Measurements from ENCODE around the gene CSAD.
"Not testable (repeated sequence)": the region's sequence is repeated elsewhere in the genome, so short reads cannot be mapped to it uniquely, and the experiment has no call there.

Gene CSAD

DNA sequence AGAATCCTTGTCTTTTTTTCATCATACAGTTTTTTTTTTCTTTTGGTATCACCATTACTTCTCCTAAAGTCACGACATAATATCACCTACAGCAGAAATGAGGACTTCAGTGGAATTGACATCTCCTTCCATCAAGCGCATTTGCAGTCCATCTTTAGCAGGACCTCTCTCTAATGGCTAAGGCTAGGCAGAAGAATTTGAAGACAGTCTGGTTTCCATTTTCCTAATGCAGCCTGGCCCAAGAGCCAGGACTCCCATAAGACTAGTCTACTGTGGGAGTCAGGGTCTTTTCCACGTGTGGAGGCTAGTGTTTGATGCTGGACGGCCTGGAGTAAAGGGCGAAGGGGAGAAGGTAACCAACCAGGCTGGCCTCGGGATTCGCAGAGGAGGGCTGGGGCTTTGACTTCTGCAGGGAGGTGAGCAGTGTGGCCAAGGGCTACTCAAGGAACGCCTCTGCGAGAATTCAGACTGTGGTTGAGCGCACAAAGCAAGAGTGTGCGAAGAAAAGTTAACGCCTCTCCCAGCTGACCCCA is 972 bp downstream of the CSAD start:
- no peak for DNase-seq (ENCODE audit: low read depth in 2 of 2)

DNA sequence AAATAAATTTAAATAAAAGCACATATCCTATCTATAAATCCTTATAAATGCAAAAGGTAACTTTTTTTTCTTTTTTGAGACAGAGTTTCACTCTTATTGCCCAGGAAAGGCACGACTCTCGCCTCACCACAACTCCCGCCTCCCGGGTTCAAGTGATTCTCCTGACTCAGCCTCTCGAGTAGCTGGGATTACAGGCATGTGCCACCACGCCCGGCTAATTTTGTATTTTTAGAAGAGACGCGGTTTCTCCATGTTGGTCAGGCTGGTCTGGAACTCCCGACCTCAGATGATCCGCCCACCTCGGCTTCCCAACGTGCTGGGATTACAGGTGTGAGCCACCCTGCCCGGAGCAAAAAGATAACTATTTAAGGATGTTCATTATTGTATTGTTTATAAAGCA is 1.9 kb downstream of the CSAD start:
- not testable (repeated sequence) for DNase-seq (ENCODE audit: low read depth in 2 of 2)

DNA sequence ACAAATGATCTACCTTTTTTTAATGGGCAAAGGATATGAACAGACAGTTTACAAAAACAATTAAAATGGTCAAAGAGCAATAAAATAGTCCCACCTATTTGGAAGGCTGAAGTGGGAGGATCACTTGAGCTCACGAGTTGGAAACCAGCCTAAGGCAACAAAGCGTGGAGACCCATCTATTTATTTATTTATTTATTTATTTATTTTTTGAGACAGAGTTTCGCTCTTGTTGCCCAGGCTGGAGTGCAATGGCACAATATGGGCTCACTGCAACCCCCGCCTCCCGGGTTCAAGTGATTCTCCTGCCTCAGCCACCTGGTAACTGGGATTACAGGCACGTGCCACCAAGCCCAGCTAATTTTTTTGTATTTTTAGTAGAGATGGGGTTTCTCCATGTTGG is 3.3 kb downstream of the CSAD start:
- DNase-seq (ENCODE audit: low read depth in 2 of 2): not testable (repeated sequence)

DNA sequence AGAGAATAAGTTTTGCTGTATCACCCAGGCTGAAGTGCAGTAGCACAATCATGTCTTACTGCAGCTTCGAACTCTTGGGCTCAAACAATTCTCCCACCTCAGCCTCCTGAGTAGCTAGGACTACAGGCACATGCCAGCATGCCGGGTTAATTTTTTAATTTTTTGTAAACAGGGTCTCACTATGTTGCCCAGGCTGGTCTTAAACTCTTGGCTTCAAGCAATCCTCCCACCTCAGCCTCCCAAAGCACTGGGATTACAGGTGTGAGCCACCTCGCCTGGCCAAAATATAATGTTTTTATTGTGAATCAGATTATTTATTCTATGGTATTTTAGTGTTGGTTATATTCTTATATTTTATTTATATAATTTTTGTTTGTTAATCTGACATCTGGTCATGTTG is 4.0 kb downstream of the CSAD start:
- no peak for DNase-seq (ENCODE audit: low read depth in 2 of 2)

DNA sequence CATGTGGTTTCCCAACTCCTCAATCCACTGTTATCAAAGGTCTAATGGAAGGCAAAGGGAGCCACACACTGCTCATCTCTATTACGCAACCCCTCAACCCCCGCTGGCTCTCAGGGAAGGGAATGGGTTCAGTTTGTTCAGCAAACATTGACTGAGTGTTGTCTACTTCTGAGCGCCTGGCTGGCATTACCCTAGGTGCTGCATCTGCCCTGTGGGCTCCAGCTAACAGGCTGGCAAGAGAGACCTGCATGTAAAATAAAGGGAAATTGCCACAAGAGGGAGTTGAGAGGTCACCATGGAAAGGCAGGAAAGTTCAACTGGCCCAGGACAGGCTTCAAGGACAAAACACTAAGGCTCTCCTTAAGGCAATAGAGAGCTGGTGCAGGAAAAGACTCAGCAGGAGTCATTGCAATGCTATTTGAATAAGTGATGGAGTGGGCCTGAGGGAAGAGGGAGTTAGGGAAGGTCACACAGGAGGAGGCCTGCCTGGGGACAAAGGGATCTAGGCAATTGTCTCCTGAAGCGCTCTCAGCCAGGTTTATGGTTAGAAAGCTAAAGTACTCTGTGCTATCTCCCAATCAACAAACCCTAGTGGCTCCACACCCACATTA is 5.7 kb downstream of the CSAD start:
- no peak for DNase-seq (ENCODE audit: low read depth in 2 of 2)

DNA sequence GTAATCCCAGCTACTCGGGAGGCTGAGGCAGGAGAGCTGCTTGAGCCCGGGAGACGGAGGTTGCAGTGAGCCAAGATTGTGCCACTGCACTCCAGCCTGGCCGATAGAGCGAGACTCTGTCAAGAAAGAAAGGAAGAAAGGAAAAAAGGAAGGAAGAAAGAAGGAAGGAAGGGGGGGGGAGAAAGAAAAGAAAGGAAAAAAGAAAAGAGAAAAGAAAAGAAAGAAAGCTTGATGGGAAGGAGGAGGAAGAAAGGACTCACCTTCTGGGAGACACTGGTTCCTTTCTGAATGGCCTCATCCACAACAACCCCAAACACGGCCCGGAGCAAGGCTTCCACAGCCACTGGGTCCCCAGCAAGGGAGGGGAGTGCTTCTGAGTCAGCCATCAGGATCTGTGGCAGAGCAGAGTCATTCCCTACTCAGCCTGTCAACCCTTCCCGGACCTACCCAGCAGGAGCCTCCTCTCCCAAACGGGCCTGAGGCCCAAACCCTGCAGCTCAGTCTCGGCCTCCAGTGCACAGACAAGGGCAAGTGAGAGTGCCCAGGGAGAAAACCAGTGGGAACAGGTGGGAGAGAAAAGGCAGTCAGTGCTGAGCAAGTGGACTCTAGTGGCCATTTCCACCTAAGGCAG is 7.5 kb downstream of the CSAD start:
- no peak for DNase-seq (ENCODE audit: low read depth in 2 of 2)

DNA sequence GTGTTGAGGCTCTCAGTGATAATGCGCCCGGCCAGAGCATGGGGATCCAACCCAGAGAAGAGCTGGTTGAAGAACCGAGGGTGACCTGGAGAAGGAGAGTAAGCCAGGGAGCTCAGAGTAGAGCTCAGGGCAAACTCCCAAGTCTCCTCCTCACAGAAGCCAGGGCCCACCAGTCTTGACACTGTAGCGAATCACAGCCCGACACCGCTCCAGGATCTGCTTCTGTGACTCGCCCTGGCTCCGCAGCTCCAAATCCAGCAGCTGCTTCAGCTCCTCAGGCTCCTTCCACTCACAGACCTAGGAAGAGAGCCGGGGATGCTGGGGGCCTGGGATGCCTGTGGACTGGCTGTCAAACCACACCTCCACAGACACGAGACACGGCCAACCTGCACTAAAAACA is 8.4 kb downstream of the CSAD start:
- DNase-seq (ENCODE audit: low read depth in 2 of 2): no peak

DNA sequence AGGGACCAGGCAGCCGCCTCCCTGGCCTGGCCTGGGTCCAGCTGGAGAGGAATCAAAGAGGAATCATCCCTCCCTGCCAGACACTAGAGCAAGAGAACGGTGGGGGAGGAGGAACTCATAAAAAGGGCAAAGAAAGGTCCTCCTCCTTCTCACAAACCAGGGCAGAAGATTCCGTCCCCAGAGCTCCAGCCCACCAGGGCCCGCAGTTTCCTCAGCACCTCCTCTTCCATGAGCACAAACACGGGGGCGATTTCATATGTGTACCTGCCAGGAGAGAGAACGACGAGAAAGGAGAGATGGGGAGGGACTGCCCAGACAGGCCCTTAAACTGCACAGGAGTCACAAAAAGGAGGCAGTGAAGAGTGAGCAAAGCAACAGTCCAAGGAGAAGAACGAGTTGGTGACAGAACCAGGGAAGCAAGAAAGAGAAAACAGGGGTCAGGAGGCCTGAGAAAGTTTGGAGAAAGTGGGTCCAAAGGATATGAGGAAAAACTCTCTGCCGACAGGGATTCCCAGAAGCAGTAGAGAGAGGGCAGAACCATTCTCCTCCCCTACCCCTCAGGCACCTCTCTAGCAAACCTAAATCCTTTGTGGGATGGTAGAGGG is 8.9 kb downstream of the CSAD start:
- no peak for DNase-seq (ENCODE audit: low read depth in 2 of 2)

DNA sequence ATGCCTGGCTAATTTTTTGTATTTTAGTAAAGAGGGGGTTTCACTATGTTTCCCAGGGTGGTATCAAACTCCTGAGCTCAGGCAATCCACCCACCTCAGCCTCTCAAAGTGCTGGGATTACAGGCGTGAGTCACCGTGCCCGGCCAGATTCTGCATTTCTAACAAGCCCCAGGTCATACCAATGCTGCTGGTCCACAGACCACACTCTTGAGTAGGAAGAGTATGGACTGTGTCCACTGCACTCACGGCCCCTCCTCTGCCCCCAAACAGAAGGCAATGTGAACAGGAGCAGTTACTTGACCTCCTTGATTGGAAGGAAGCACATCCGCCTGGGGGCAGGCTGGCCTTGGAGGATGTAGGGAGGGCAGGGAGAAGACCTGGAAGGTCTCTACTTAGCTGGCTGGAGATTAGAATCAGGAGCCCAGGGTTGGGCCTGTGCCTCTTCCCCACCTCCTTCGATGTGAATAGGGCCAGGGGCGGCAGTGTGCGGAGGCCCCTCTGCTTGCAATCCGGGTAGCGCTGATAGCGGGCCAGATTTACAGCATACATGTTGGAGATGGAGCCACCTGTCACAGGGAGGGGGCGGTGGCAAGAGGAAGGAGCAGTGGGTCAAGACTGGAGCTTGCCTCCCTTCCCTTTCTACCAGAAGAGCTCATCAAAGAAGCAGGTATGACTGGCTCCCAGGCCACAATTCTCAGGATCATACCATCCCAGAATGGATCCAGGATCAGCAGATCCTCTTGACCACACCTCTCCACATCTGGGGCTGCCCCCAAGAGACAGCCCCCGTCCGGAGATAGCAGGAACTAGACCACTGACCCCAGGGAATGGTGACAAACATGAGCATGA is 9.6 kb downstream of the CSAD start:
- DNase-seq (ENCODE audit: low read depth in 2 of 2): no peak

DNA sequence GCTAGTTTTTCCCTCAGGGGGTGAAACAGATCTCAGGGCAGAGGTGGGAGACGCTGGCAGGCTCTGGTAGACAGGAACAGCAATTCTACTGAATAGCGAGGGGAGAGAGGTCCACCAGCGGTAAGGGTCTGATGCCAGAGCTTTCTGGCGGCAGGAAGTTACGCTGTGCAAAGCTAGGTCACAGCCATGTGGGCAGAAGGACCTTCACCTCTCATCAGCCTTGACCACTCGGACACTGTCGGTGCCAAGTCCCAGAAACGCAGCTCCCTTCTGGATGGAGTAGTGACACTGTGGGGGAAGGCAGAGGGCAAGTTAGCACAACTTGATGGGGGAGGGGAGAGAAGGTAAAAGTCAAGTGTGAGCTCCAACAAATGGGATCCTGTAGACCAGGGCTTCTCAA is 10.5 kb downstream of the CSAD start:
- no peak for DNase-seq (ENCODE audit: low read depth in 2 of 2)

DNA sequence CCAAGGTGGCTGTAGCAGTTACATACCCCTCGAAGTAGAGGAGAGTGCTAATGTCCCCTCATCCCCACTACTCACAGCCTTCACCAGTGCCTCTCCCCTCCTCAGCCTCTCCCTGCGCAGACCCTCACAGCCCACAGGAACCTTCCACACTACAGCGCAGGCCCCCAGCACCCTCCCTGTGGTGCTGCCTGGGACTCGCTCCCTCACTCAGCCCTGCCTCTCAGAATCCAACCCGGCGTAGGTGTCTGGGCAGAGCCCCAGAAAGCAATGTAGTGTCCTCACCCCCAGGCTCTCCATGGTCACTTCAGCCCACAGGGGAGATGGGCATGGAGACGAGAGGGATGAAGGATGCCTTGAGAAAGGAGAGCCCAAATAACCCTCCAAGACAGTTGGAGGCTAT is 11.1 kb downstream of the CSAD start:
- DNase-seq (ENCODE audit: low read depth in 2 of 2): no peak

DNA sequence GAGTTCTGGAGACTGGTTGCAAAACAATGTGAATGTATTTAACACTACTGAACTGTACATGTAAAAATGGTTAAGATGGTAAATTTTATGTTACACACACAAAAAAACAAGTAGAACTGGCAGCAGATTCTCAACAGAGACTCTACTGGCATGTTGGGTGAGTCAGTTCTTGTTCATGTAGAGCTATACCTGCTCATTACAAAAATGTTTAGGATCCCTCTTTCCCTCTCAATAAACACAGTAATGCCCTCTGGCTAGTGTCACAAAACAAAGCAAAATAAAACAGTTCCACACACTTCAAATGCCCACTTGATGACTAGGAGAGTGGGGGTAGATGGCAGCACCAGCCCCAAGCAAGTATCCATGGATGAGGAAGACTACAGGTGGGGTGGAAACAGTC is 13.9 kb downstream of the CSAD start:
- no peak for DNase-seq (ENCODE audit: low read depth in 2 of 2)

DNA sequence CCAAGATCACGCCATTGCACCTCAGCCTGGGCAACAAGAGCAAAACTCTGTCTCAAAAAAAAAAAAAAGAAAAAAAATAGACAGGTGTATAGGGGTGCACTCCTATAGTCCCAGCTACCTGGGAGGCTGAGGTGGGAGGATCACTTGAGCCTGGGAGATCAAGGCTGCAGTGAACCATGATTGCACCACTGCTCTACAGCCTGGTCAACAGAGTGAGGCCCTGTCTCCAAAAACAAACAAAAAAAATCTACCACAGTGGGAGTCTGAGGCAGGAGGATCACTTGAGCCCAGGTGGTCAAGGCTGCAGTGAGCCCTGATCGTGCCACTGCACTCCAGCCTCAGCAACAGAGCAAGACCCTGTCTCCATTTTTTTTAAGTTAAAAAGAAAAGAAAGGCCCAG is 17.7 kb downstream of the CSAD start:
- DNase-seq (ENCODE audit: low read depth in 2 of 2): not testable (repeated sequence)

DNA sequence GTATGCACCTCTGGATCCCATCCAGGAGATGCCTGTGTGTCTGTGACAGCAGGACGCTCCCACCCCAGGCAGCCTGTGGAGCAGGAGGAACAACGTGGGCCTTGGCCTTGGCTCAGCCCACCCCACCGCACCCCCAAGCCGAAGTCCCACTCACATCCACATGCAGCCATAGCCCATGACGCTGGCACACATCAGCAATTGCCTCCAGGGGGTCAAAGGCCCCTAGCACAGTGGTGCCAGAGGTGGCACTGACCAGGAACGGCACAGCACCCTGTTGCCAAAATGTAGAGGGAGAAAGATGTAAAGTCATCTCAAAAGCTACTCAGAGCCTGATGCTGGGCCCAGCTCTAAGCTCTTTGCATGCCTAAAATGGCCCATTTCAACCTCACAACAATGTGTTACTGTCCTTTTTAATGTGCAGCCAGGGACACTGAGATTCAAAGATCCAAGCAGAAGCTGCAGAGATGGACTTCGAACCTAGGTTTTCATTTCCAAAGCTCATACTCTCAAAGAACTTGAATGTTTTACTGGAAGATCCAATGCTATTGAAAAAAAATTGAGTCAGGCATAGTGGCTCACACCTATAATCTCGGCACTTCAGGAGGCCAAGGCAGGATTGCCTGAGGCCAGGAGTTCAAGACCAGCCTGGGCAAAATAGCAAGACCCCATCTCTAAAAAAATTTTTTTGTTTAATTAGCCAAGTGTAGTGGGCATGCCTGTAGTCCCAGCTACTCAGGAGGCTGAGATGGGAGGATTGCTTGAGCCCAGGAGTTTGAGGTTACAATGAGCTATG is 19.4 kb downstream of the CSAD start:
- no peak for DNase-seq (ENCODE audit: low read depth in 2 of 2)

DNA sequence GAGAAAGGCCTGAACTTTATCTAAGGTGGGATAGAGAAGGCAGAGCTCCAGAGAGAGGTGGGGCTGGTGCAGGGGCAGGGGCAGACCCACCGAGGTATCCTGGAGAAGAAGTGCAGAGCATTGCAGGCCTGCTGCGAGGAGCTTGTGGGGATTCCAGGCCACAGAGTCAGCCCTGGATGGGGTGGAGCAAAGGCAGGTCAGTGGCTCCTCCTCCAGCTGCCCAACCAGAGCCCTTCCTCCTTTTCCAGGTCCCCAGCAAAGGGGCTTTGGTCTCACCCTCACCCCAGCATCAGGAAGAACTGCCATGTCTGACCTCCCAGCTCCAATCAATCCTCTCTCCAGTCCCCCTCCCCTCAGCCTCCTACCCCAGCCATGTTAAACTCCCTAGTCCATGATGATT is 20.1 kb downstream of the CSAD start:
- DNase-seq (ENCODE audit: low read depth in 2 of 2): no peak

DNA sequence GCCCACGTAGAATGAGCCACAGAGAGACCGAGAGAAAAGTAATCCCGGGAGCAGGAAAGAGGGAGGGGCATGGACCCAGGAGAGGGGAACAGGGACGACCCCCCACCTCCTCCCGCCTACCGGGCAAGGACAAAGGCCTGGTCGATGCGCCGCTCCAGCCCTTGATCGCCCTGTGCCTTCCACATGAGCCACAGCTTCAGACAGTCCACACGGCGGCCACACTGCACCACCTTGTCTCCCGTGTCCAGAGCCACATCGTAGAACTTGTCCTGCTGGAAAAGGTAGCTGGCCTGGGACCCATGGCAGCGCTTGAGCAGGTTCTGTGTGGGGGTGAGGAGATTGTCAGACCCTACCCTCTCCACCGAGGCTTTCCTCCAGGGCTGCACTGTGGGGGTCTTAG is 20.7 kb downstream of the CSAD start:
- no peak for DNase-seq (ENCODE audit: low read depth in 2 of 2)

DNA sequence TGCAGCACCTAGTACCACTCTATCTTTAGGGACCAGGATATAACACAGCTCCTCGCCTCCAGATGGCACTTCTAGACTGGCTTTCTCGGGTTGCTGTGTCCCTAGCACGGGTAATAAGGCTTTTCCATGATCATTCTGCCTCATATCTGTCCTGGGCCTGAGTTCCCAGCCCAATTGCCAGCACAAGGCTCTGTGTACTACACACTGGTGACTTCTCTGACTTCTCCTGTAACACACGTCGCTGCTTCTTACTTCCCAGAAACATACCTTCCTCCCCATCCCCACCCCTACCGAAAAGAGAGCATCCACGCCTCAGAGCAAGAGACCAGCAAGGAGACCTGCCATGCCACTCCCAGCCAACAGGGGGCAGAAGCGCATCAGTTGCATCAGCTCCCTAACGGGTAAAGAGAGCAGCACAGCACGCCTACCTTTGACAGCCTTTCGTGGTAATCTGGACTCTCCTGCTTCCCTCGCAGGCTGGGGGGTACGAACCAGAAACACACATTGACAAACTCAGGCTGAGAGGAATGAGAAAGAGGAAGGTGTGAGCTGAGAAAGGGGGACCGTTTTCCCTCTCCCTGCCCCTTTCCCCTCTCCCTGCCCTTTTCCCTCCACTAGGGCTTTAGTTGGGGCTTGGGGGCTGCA is 21.4 kb downstream of the CSAD start:
- peak; percentile 83 to 89 for DNase-seq (ENCODE audit: low read depth in 2 of 2)

DNA sequence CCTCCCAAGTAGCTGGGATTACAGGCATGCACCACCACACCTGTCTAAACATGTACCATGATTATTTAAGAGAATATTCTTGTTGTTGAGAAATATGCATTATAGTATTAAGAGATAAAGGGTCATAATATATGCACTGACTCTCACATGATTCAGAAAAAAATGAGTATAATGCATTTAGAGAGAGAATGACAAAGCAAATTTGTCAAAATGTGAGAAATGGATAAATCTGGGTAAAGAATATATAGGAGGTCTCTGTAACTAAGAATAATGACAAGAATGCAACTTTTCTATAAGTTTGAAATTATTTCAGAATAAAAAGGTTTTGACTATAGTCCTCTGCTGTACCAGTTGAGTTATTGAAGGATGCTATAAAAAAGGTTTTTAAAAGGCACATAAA is 28.3 kb downstream of the CSAD start:
- DNase-seq (ENCODE audit: low read depth in 2 of 2): no peak

DNA sequence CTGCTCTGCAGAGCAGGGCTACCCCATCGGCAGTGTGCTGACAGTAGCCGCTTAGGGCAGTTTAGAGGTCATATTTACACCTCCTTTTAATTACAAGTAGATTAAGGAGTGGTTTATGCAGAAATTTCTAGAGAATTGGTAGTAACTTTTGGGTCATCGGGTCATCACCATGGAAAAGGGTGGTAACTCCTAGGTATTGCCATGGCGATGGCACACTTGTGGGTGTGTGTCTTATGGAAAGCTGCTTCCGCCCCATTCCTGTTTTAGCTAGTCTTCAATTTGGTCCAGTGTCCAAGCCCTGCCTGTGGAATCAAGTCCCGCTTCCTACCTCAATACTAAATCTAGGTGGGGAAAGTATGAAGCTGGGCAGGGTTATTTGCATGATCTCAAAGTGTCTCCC is 29.7 kb downstream of the CSAD start:
- no peak for DNase-seq (ENCODE audit: low read depth in 2 of 2)

DNA sequence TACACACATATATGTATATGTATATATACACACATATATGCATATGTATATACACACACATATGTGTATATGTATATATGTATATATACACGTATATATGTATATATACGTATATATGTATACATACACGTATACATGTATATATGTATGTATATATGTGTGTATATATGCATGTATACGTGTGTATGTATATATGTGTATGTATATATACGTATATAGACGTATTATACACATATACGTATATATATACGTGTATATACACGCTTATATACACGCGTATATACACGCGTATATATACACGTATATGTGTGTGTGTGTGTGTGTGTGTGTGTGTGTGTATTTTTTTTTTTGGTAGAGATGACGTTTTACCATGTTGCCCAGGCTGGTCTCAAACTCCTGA is 33.1 kb downstream of the CSAD start:
- no peak for DNase-seq (ENCODE audit: low read depth in 2 of 2)

DNA sequence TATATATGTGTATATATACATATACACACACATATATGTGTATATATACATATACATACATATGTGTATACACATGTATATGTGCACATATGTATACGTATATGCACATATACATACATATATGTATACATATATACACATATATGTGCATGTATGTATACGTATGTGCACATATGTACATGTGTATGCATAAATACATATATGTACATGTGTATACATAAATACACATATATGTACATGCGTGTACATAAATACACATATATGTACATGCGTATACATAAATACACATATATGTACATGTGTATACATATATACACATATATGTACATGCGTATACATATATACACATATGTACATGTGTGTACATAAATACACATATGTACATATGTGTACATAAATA is 33.5 kb downstream of the CSAD start:
- DNase-seq (ENCODE audit: low read depth in 2 of 2): no peak
